ENCODE results near the gene ERFL.

GRCh38 chr19:41877916-41878905, 50.0 kb downstream of the ERFL start:
- TF ChIP-seq CTCF (IDR thresholded peaks at IDR 0.05): no peak
- no peak for TF ChIP-seq POLR2A (IDR thresholded peaks at IDR 0.05)

Measured in Peyer's patch (tissue), 4 donors.